Activated CD4-positive, alpha-beta T cell treated with anti-CD3 and anti-CD28 coated beads for 36 hours (primary cell): ENCODE results near the gene DSCAM. TPM values are rescaled to one million over a fixed set of nuclear protein-coding genes. Genes with fewer than 3 reads are reported as not detected.
A peak's percentile ranks its signal among the peaks of the same experiment; 100 is the strongest.

ENCODE experiments used
- ATAC-seq: fragments of 200-7000 bp; cut with Tn5 transposase; one replicate; pipeline ENCODE4 v1.10.0; 2021; ENCODE audit warnings: mild to moderate bottlenecking, moderate library complexity
- CTCF ChIA-PET: fragments of 350-600 bp; sonication (Branson Sonifier 250); formaldehyde crosslinking; loops from one replicate; lab custom pipeline; 2021; ENCODE audit warnings: antibody characterized with exemption; lab: Charles Lee
- POLR2A ChIA-PET: fragments of 350-600 bp; sonication (Branson Sonifier 250); formaldehyde crosslinking; loops from one replicate; lab custom pipeline; 2021; ENCODE audit warnings: antibody characterized with exemption, inconsistent platforms; lab: Charles Lee
- DNase-seq: peaks from one replicate; pipeline ENCODE4 v3.0.0-alpha.2; 2020
- H3K27ac Mint-ChIP-seq: one replicate; pipeline ENCODE4 v1.8.0; 2021; ENCODE audit warnings: mixed read lengths
- H3K27me3 Mint-ChIP-seq: one replicate; pipeline ENCODE4 v1.8.0; 2021; ENCODE audit warnings: mixed read lengths
- H3K36me3 Mint-ChIP-seq: one replicate; pipeline ENCODE4 v1.8.0; 2021; ENCODE audit warnings: low read depth, mixed read lengths
- H3K4me1 Mint-ChIP-seq: one replicate; pipeline ENCODE4 v1.8.0; 2021; ENCODE audit warnings: mixed read lengths
- H3K4me3 Mint-ChIP-seq: one replicate; pipeline ENCODE4 v1.8.0; 2021; ENCODE audit warnings: mild to moderate bottlenecking, moderate library complexity, mixed read lengths
- H3K9me3 Mint-ChIP-seq: one replicate; pipeline ENCODE4 v1.8.0; 2021; ENCODE audit warnings: low read depth, mixed read lengths
- intact Hi-C, 2 experiments: fragments of 100-400 bp; cut with DNase I in 1 of 2; cut with micrococcal nuclease in 1 of 2; formaldehyde crosslinking; loops; one replicate each; pipeline versions ENCODE4 v1.14.2 to v1.15.1; 2022 to 2024; cut with DNase I, micrococcal nuclease
- total RNA-seq, 2 experiments: library from RNA; stranded (reverse); gene quantifications; one replicate each; pipeline ENCODE4 v1.2.3, GENCODE V29; 2021

Gene DSCAM
- total RNA-seq, 2 experiments from 2014 or later = not detected

DNA sequence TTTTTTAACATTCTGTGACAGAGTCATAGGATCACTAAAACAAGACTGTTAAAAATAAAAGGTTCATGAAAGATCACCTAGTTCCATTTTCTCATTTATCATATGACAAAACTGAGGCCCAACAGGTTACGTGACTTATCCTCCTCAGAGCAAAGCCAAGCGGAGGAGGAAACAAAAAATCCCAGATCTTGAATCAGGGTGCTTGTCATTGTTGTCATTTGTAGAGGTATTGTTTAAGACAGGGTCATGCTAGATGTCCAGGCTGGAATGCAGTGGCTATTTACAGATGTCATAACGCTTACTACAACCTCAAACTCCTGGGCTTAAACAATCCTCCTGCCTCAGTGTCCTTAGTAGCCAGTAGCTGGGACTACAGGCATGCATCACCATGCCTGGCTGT is 293.2 kb downstream of the DSCAM start:
- H3K27me3 Mint-ChIP-seq = no peaks in the 10 kb centered on the region
- intact Hi-C loops = no loop called here
- no peak for DNase-seq
- H3K27ac Mint-ChIP-seq = no peak overlapping the region
- no peak for ATAC-seq
- ChIA-PET CTCF (no interaction called here), POLR2A (no interaction called here)
- no peak overlapping the region for H3K4me3 Mint-ChIP-seq
- H3K36me3 Mint-ChIP-seq = no peaks in the 10 kb centered on the region
- no peaks in the 10 kb centered on the region for H3K4me1 Mint-ChIP-seq
- H3K9me3 Mint-ChIP-seq = peaks cover 3% of the 10 kb centered on the region

- Mint-ChIP-seq H3K4me1 (no peaks in the 10 kb centered on the region), H3K27ac (no peak overlapping the region), H3K4me3 (no peak overlapping the region), H3K27me3 (no peaks in the 10 kb centered on the region), H3K9me3 (peaks cover 4% of the 10 kb centered on the region), H3K36me3 (no peaks in the 10 kb centered on the region)
- POLR2A ChIA-PET = no interaction called here
- no peak for DNase-seq
- intact Hi-C loops = no loop called here
- CTCF ChIA-PET = interaction anchor here (0.7 kb wide), 1 partner anchor 24 kb away, joined by 3 read pairs; no protein-coding TSS in a partner anchor
- ATAC-seq = no peak
Observed at GRCh38 chr21:40547906-40548513, 298.9 kb downstream of the DSCAM start.

GRCh38 chr21:40546647-40547046 is 300.3 kb downstream of the DSCAM start:
- Mint-ChIP-seq H3K4me3 (no peak overlapping the region), H3K27me3 (no peaks in the 10 kb centered on the region), H3K36me3 (no peaks in the 10 kb centered on the region), H3K4me1 (no peaks in the 10 kb centered on the region), H3K27ac (no peak overlapping the region), H3K9me3 (peaks cover 4% of the 10 kb centered on the region)
- CTCF ChIA-PET = no interaction called here
- POLR2A ChIA-PET = no interaction called here
- DNase-seq = no peak
- ATAC-seq = no peak
- intact Hi-C loops = no loop called here

GRCh38 chr21:40540216-40540615 is 306.7 kb downstream of the DSCAM start:
- H3K4me3 Mint-ChIP-seq = no peak overlapping the region

GRCh38 chr21:40534886-40535285 is 312.1 kb downstream of the DSCAM start:
- H3K27ac Mint-ChIP-seq = no peak overlapping the region
- H3K27me3 Mint-ChIP-seq = peaks cover 4% of the 10 kb centered on the region
- ATAC-seq (no peak), DNase-seq (no peak)
- ChIA-PET POLR2A (no interaction called here), CTCF (no interaction called here)
- intact Hi-C loops = no loop called here
- no peaks in the 10 kb centered on the region for H3K4me1 Mint-ChIP-seq
- peaks cover 6% of the 10 kb centered on the region for H3K9me3 Mint-ChIP-seq
- no peak overlapping the region for H3K4me3 Mint-ChIP-seq
- H3K36me3 Mint-ChIP-seq = no peaks in the 10 kb centered on the region

More at GRCh38 chr21:40540216-40540615, 306.7 kb downstream of the DSCAM start:
- no peak for ATAC-seq
- CTCF ChIA-PET = no interaction called here
- no peaks in the 10 kb centered on the region for H3K4me1 Mint-ChIP-seq
- intact Hi-C loops = no loop called here
- peaks cover 7% of the 10 kb centered on the region for H3K9me3 Mint-ChIP-seq
- H3K36me3 Mint-ChIP-seq = no peaks in the 10 kb centered on the region
- H3K27ac Mint-ChIP-seq = no peak overlapping the region
- H3K27me3 Mint-ChIP-seq = peaks cover 2% of the 10 kb centered on the region
- DNase-seq = no peak
- POLR2A ChIA-PET = no interaction called here

DNA sequence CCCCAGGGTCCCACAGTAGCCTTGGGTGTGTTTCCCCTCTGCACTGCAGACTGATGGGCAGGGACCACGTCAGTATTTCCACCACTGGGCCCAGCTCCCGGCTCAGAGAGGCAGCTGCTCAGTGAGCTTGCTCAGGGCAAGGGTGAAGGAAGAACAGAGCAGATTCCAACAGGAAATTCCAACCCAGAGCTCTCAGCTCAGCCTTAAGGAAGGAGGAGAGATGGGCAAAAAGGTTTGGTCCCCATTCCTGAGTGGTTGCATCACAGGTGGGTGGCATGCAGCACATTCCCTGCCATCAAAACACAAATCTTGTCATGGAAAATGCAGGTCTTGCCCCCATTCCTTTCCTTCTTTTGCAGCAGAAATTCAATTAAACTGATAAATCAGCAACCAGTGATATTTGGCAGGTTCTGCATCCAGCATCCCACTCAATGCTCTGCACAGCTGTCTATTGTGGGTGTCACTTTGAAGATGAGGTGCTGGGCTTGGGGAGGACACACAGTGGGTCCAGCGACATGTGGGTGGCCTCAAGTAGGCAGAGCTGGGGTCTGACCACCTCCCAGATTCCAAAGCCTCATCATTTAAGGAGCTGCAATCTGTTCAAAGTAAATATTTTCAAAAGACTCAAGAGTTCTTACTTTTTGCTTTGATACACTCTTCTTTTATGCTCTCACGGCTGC is 315.4 kb downstream of the DSCAM start:
- H3K36me3 Mint-ChIP-seq = no peaks in the 10 kb centered on the region
- ATAC-seq (no peak), DNase-seq (no peak)
- peaks cover 12% of the 10 kb centered on the region for H3K9me3 Mint-ChIP-seq
- intact Hi-C loops = no loop called here
- no peak overlapping the region for H3K27ac Mint-ChIP-seq
- no peaks in the 10 kb centered on the region for H3K4me1 Mint-ChIP-seq
- CTCF ChIA-PET = interaction anchor here (0.7 kb wide), 1 partner anchor 146 kb away, joined by 3 read pairs; no protein-coding TSS in a partner anchor
- POLR2A ChIA-PET = no interaction called here
- no peak overlapping the region for H3K4me3 Mint-ChIP-seq
- peaks cover 2% of the 10 kb centered on the region for H3K27me3 Mint-ChIP-seq

DNA sequence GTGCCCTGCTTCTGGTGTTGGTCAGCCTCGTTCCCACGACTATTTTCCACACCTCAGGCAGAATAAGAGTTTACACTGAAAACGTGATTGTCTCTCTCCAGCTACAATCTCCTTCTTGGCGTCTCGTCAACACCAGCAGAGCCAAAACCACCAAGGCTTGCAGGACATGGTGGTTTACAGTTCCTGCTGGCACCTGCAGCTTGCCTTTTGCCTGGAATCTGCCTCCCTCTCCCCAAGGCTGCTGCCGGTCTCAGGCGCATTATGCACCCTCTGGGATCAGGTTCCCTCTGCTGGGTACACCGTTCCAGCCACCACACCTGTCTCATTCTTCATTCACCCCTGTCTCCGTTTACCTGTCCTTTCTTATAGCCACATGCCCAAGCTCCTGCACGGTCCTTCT is 315.9 kb downstream of the DSCAM start:
- no peaks in the 10 kb centered on the region for H3K4me1 Mint-ChIP-seq
- DNase-seq (no peak), ATAC-seq (no peak)
- peaks cover 2% of the 10 kb centered on the region for H3K27me3 Mint-ChIP-seq
- ChIA-PET CTCF (interaction anchor here (0.7 kb wide), 1 partner anchor 146 kb away, joined by 3 read pairs; no protein-coding TSS in a partner anchor), POLR2A (no interaction called here)
- H3K9me3 Mint-ChIP-seq = peaks cover 12% of the 10 kb centered on the region
- intact Hi-C loops = no loop called here
- H3K36me3 Mint-ChIP-seq = no peaks in the 10 kb centered on the region
- H3K27ac Mint-ChIP-seq = no peak overlapping the region
- H3K4me3 Mint-ChIP-seq = no peak overlapping the region

DNA sequence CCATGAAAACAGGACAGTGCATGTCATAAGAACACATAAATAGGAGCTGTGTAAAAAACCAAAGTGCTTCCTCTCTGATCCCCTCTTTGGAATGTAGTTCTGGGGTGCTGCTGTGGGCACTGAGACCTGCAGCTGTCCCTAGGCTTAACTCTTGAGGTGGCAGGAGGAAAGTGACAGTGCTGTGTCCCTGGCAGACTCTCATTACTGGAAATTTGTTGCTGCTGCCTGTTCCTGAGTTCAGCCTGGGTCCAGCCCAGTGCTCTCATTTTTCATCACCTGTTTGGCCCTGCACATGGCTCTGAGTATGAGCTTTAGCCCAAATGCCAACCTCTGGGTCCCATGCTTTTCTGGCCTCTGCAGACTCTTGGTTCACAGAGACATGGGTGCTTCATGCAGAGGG is 329.3 kb downstream of the DSCAM start:
- Mint-ChIP-seq H3K36me3 (no peaks in the 10 kb centered on the region), H3K4me1 (no peaks in the 10 kb centered on the region), H3K9me3 (peaks cover 4% of the 10 kb centered on the region), H3K4me3 (no peak overlapping the region), H3K27ac (no peak overlapping the region), H3K27me3 (no peaks in the 10 kb centered on the region)
- POLR2A ChIA-PET = no interaction called here
- CTCF ChIA-PET = no interaction called here
- ATAC-seq (no peak), DNase-seq (no peak)
- intact Hi-C loops = no loop called here

- DNase-seq (no peak), ATAC-seq (no peak)
- Mint-ChIP-seq H3K27ac (no peak overlapping the region), H3K4me3 (no peak overlapping the region), H3K4me1 (no peaks in the 10 kb centered on the region), H3K9me3 (peaks cover 9% of the 10 kb centered on the region), H3K27me3 (no peaks in the 10 kb centered on the region), H3K36me3 (no peaks in the 10 kb centered on the region)
- CTCF ChIA-PET = no interaction called here
- intact Hi-C loops = no loop called here
- POLR2A ChIA-PET = no interaction called here
Observed at GRCh38 chr21:40516335-40516734, 330.6 kb downstream of the DSCAM start.

GRCh38 chr21:40512590-40512989 is 334.4 kb downstream of the DSCAM start:
- DNase-seq (peak; percentile 25), ATAC-seq (no peak)
- POLR2A ChIA-PET = no interaction called here
- Mint-ChIP-seq H3K9me3 (peaks cover 9% of the 10 kb centered on the region), H3K36me3 (no peaks in the 10 kb centered on the region), H3K4me1 (no peaks in the 10 kb centered on the region), H3K4me3 (no peak overlapping the region), H3K27me3 (no peaks in the 10 kb centered on the region), H3K27ac (no peak overlapping the region)
- intact Hi-C loops = no loop called here
- CTCF ChIA-PET = interaction anchor here (1.0 kb wide), 1 partner anchor 78 kb away, joined by 3 read pairs; no protein-coding TSS in a partner anchor

- Mint-ChIP-seq H3K4me1 (no peaks in the 10 kb centered on the region), H3K27ac (no peak overlapping the region), H3K27me3 (no peaks in the 10 kb centered on the region), H3K9me3 (peaks cover 6% of the 10 kb centered on the region), H3K4me3 (no peak overlapping the region), H3K36me3 (no peaks in the 10 kb centered on the region)
- ATAC-seq (no peak), DNase-seq (no peak)
- CTCF ChIA-PET = no interaction called here
- POLR2A ChIA-PET = no interaction called here
- intact Hi-C loops = no loop called here
Observed at GRCh38 chr21:40507978-40508377, 339.0 kb downstream of the DSCAM start.

DNA sequence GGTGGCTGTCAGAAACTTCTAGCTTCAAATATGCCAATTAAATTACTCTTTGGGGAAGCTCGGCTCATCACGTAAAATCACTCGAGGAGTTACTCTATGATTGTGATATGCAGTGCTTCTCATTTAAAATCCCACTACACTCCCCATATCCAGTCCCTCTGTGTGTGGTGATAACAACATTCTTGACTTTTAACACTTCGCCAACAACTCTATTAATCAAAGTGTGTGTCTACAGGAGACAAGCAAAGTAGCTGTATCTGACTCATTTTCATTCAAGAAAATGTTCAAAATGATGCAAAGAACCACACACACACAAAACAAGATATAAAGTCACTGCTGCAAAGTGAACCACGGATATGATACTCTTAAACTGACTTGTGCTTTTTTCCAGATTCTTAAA is 341.3 kb downstream of the DSCAM start:
- Mint-ChIP-seq H3K36me3 (no peaks in the 10 kb centered on the region), H3K9me3 (no peaks in the 10 kb centered on the region), H3K27ac (no peak overlapping the region), H3K4me1 (no peaks in the 10 kb centered on the region), H3K4me3 (no peak overlapping the region), H3K27me3 (no peaks in the 10 kb centered on the region)
- intact Hi-C loops = no loop called here
- CTCF ChIA-PET = no interaction called here
- no peak for ATAC-seq
- no peak for DNase-seq
- POLR2A ChIA-PET = no interaction called here
